ENCODE data around the gene CTTN.

CTTN gene

DNA sequence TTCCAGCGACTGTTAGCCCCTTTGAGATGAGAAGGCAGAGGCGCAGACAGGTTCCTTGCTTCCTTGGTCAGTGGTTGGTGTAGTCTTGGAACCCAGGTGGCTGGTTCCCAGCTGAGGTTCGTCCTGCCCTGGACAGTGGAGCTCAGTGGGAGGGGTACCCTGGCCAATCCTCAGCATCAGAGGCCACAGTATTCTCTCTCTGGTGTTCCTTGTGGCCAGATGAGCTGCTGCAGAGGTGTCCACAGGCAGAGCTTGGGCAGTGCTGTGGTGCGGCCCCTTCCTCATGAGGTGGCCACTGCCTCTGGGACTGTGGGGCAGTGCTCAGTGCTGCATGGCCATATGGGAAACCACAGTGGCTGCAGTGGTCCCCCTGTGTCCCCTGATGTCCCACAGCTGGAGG lies 61.8 kb downstream of the CTTN start:
- H3K36me3 Mint-ChIP-seq, result no peaks in the 10 kb centered on the region
- H3K4me1 Mint-ChIP-seq (ENCODE audit: low read depth), result no peaks in the 10 kb centered on the region
- no peaks in the 10 kb centered on the region for H3K9me3 Mint-ChIP-seq (ENCODE audit: low read depth)
- H3K4me3 Mint-ChIP-seq, result no peak overlapping the region
- no peak overlapping the region for H3K27ac Mint-ChIP-seq
- H3K27me3 Mint-ChIP-seq, result peaks cover 8% of the 10 kb centered on the region

- Mint-ChIP-seq H3K27me3 (peaks cover 10% of the 10 kb centered on the region), H3K4me1 (ENCODE audit: low read depth) (no peaks in the 10 kb centered on the region), H3K27ac (no peak overlapping the region), H3K36me3 (no peaks in the 10 kb centered on the region), H3K9me3 (ENCODE audit: low read depth) (no peaks in the 10 kb centered on the region), H3K4me3 (no peak overlapping the region)
Observed at GRCh38 chr11:70460964-70461363, 62.6 kb downstream of the CTTN start.

DNA sequence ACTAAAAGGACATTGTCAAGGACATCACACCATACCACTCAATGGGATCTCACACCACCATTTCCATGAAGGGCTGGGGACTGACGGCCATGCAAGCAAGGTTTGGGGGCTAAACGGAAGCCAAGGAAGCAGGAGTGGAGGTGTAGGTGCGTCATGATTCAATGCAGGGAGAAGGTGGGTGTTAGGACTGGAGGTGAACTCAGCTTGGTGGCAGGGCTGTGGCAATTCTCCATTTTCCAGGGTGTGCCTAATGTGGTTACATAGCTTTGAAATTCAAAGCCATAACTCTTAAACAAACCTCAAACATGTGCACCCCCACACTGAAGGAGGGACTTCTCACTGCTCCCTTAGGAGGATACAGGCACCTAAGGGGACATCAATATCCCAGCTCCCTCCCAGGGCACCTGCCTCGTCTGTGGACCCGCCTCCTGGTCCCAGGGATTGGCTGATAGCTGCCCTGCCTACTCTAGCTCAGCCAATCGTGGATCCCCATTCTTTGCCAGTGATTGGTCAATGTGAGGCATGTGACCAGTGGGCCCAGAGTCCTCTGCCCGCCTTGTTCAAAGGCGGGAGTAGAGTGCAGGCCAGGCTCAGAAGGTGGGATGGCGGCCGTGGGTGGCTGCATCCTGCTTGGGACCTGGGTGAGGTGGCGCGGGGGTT lies 64.6 kb downstream of the CTTN start:
- H3K27ac Mint-ChIP-seq, result no peak overlapping the region
- peaks cover 10% of the 10 kb centered on the region for H3K27me3 Mint-ChIP-seq
- no peaks in the 10 kb centered on the region for H3K9me3 Mint-ChIP-seq (ENCODE audit: low read depth)
- H3K4me1 Mint-ChIP-seq (ENCODE audit: low read depth), result no peaks in the 10 kb centered on the region
- no peak overlapping the region for H3K4me3 Mint-ChIP-seq
- H3K36me3 Mint-ChIP-seq, result no peaks in the 10 kb centered on the region

- Mint-ChIP-seq H3K36me3 (no peaks in the 10 kb centered on the region), H3K9me3 (ENCODE audit: low read depth) (no peaks in the 10 kb centered on the region), H3K4me3 (no peak overlapping the region), H3K27ac (no peak overlapping the region), H3K4me1 (ENCODE audit: low read depth) (no peaks in the 10 kb centered on the region), H3K27me3 (peaks cover 10% of the 10 kb centered on the region)
Observed at GRCh38 chr11:70463478-70464255, 65.3 kb downstream of the CTTN start.

DNA sequence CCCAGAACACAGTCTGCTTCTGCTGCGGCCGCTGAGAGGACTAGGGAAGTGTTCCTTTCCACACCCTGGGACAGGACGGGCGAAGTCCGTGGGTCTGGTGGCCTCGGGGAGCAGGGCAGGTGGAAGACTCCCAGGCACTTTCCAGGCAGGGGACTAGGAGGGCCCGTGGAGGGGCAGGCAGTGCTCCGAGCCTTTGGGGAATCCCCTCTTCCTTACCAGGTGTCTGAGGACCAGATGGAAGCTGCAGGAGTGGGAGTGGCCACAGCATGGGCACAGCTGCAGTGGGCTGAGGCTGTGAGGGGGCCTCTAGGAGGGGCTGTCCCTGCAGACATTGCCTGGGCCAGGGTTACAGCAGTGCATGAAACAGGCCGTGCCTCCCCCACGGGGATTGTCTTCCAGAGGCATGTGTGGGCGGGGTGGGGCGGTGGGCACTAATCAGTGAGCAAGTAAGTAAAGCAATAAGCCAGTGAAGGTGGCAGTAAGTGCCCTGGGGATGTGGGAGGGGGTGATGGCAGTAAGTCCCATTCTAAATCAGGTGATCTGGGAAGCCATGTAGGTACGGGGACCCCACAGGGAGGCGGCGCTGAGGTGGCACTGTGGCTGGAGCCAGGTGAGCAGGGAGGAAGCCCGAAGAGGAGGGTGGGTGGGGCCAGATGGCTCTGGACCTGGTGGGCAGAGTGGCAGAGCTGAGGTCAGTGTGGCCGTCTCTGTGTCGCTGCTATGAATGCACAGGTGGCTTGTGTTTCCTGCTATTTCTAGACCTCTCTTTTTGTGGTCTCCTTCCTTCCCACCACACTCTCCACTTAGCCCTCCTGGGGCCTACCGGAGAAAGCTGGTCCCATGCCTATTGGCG lies 66.4 kb downstream of the CTTN start:
- Mint-ChIP-seq H3K27ac (no peak overlapping the region), H3K4me3 (no peak overlapping the region), H3K27me3 (peaks cover 6% of the 10 kb centered on the region), H3K9me3 (ENCODE audit: low read depth) (no peaks in the 10 kb centered on the region), H3K36me3 (no peaks in the 10 kb centered on the region), H3K4me1 (ENCODE audit: low read depth) (no peaks in the 10 kb centered on the region)

GRCh38 chr11:70466154-70466553 lies 67.8 kb downstream of the CTTN start:
- Mint-ChIP-seq H3K9me3 (ENCODE audit: low read depth) (no peaks in the 10 kb centered on the region), H3K4me1 (ENCODE audit: low read depth) (no peaks in the 10 kb centered on the region), H3K4me3 (no peak overlapping the region), H3K36me3 (no peaks in the 10 kb centered on the region), H3K27me3 (peaks cover 6% of the 10 kb centered on the region), H3K27ac (no peak overlapping the region)

- H3K36me3 Mint-ChIP-seq, result no peaks in the 10 kb centered on the region
- no peak overlapping the region for H3K4me3 Mint-ChIP-seq
- no peak overlapping the region for H3K27ac Mint-ChIP-seq
- H3K9me3 Mint-ChIP-seq (ENCODE audit: low read depth), result no peaks in the 10 kb centered on the region
- peaks cover 5% of the 10 kb centered on the region for H3K27me3 Mint-ChIP-seq
- H3K4me1 Mint-ChIP-seq (ENCODE audit: low read depth), result no peaks in the 10 kb centered on the region
Observed at GRCh38 chr11:70466596-70466995, 68.3 kb downstream of the CTTN start.

GRCh38 chr11:70467201-70468085 lies 69.1 kb downstream of the CTTN start:
- H3K27me3 Mint-ChIP-seq, result peaks cover 5% of the 10 kb centered on the region
- no peak overlapping the region for H3K27ac Mint-ChIP-seq
- H3K9me3 Mint-ChIP-seq (ENCODE audit: low read depth), result no peaks in the 10 kb centered on the region
- H3K4me3 Mint-ChIP-seq, result no peak overlapping the region
- no peaks in the 10 kb centered on the region for H3K4me1 Mint-ChIP-seq (ENCODE audit: low read depth)
- H3K36me3 Mint-ChIP-seq, result no peaks in the 10 kb centered on the region

GRCh38 chr11:70468256-70469195 lies 70.2 kb downstream of the CTTN start:
- Mint-ChIP-seq H3K9me3 (ENCODE audit: low read depth) (no peaks in the 10 kb centered on the region), H3K27me3 (peaks cover 2% of the 10 kb centered on the region), H3K27ac (no peak overlapping the region), H3K36me3 (no peaks in the 10 kb centered on the region), H3K4me3 (no peak overlapping the region), H3K4me1 (ENCODE audit: low read depth) (no peaks in the 10 kb centered on the region)

GRCh38 chr11:70470127-70470526 lies 71.8 kb downstream of the CTTN start:
- no peaks in the 10 kb centered on the region for H3K4me1 Mint-ChIP-seq (ENCODE audit: low read depth)
- H3K4me3 Mint-ChIP-seq, result no peak overlapping the region
- no peak overlapping the region for H3K27ac Mint-ChIP-seq
- H3K27me3 Mint-ChIP-seq, result peaks cover 2% of the 10 kb centered on the region
- H3K9me3 Mint-ChIP-seq (ENCODE audit: low read depth), result no peaks in the 10 kb centered on the region
- no peaks in the 10 kb centered on the region for H3K36me3 Mint-ChIP-seq

- Mint-ChIP-seq H3K9me3 (ENCODE audit: low read depth) (no peaks in the 10 kb centered on the region), H3K27ac (no peak overlapping the region), H3K4me1 (ENCODE audit: low read depth) (no peaks in the 10 kb centered on the region)
Observed at GRCh38 chr11:70471254-70471653, 72.9 kb downstream of the CTTN start.

GRCh38 chr11:70472240-70472639 lies 73.9 kb downstream of the CTTN start:
- no peaks in the 10 kb centered on the region for H3K4me1 Mint-ChIP-seq (ENCODE audit: low read depth)
- no peaks in the 10 kb centered on the region for H3K36me3 Mint-ChIP-seq
- H3K27ac Mint-ChIP-seq, result no peak overlapping the region
- H3K27me3 Mint-ChIP-seq, result no peaks in the 10 kb centered on the region
- no peaks in the 10 kb centered on the region for H3K9me3 Mint-ChIP-seq (ENCODE audit: low read depth)
- no peak overlapping the region for H3K4me3 Mint-ChIP-seq

More at GRCh38 chr11:70471254-70471653, 72.9 kb downstream of the CTTN start:
- Mint-ChIP-seq H3K4me3 (no peak overlapping the region), H3K27me3 (no peaks in the 10 kb centered on the region), H3K36me3 (no peaks in the 10 kb centered on the region)

- Mint-ChIP-seq H3K27ac (no peak overlapping the region), H3K4me3 (no peak overlapping the region), H3K36me3 (no peaks in the 10 kb centered on the region), H3K4me1 (ENCODE audit: low read depth) (no peaks in the 10 kb centered on the region), H3K27me3 (no peaks in the 10 kb centered on the region), H3K9me3 (ENCODE audit: low read depth) (no peaks in the 10 kb centered on the region)
Observed at GRCh38 chr11:70473186-70473872, 75.0 kb downstream of the CTTN start.
